Activated CD4-positive, CD25-positive, alpha-beta regulatory T cell (primary cell): ENCODE data around the gene NDEL1.

Experiments
- DNase-seq, 4 experiments: peaks; one replicate each; lab custom pipeline; 2025; lab: John Stamatoyannopoulos, UW

Gene NDEL1

GRCh38 chr17:8503368-8503767 is 67.7 kb downstream of the NDEL1 start:
- no peak for DNase-seq

DNA sequence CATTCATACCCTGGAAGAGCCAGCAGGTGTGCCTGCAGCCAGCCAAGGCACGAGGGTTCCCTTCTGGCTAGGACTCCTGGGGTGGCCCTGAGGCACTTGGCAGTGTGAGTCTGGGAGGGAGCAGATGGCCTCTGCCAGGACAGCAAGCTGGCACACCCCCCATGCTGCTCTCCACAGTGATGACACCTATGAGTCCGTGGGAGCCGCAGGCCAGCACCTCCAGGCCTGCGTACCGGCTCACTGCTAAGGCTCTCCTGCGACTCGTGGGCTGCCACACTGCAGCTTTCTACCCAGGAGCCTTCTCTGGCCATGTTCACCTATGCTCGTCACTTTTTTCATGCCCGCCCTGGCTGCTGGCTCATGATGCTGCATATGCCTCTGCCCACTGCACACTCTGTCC is 68.1 kb downstream of the NDEL1 start:
- no peak for DNase-seq

GRCh38 chr17:8504460-8505207 is 69.0 kb downstream of the NDEL1 start:
- DNase-seq: no peak

DNA sequence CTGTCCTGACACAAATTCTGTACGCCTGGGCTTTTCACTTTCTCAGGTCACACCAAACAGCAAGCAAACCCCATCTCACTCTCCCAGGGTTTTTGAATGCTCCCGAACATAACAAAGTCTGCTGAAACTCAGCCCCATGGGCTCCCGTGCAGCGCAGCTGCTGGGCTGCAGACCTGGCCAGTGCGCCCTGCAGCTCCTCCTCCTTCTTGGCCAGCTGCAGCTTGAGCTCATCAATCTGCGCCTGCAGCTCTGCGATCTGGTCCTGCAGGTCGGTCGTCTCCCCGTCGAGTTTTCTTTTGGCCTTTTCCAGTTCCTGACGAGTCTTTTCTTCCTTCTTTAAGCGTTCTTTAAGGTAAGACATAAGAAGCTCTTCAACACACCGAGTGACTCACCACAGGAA is 70.5 kb downstream of the NDEL1 start:
- no peak for DNase-seq

- no peak for DNase-seq
Measured at GRCh38 chr17:8514801-8515200, 79.1 kb downstream of the NDEL1 start.
